ENCODE measurements around the gene AP1G1.

- TF ChIP-seq POLR2AphosphoS5 (IDR thresholded peaks at IDR 0.05) (no peak), POLR2A (IDR thresholded peaks at IDR 0.05) (no peak)
- TF ChIP-seq, protein P1, sequence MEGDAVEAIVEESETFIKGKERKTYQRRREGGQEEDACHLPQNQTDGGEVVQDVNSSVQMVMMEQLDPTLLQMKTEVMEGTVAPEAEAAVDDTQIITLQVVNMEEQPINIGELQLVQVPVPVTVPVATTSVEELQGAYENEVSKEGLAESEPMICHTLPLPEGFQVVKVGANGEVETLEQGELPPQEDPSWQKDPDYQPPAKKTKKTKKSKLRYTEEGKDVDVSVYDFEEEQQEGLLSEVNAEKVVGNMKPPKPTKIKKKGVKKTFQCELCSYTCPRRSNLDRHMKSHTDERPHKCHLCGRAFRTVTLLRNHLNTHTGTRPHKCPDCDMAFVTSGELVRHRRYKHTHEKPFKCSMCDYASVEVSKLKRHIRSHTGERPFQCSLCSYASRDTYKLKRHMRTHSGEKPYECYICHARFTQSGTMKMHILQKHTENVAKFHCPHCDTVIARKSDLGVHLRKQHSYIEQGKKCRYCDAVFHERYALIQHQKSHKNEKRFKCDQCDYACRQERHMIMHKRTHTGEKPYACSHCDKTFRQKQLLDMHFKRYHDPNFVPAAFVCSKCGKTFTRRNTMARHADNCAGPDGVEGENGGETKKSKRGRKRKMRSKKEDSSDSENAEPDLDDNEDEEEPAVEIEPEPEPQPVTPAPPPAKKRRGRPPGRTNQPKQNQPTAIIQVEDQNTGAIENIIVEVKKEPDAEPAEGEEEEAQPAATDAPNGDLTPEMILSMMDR (IDR thresholded peaks at IDR 0.05), result no peak
These were observed 40.0 kb upstream of the AP1G1 start for GRCh38 chr16:71848622-71849021.
